8988T (cell line): ENCODE data around the gene ID3.

Source experiments
- DNase-seq: peaks from one replicate; pipeline ENCODE4 v3.0.0; 2011

Gene ID3

GRCh38 chr1:23564529-23565122 is 5.3 kb upstream of the ID3 start:
- no peak for DNase-seq

DNA sequence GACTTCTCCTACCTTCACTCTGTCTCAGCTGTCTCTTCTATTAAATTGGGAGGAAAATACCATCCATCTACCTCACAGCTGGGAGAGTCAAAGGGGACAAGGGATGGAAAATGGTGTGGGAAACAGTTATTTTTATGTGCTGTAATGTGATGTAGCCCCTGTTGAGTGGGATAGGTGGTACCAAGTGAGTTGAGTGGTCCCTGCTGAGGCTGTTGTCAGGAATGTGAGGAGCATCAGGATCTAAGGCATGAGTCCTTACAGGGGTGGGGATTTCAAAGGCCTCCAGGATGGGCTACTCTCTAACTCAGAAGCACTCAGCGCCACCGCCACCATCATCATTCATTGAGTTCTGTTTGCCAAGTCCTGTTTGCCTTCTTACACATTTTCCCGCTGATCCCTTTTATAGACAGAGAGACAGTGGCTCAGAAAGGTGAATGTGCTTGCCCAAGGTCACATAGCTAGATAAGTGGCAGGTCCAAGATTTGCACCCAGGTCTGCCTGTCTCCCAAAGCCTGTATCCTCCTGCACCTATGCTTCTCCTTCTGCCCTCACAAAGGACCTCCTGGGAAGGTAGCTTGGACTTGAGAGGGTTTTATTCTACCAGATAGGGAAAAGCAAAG is 4.6 kb upstream of the ID3 start:
- no peak for DNase-seq

GRCh38 chr1:23563003-23563402 is 3.7 kb upstream of the ID3 start:
- no peak for DNase-seq

GRCh38 chr1:23562137-23562876 is 3.0 kb upstream of the ID3 start:
- DNase-seq = peak; percentile 85

DNA sequence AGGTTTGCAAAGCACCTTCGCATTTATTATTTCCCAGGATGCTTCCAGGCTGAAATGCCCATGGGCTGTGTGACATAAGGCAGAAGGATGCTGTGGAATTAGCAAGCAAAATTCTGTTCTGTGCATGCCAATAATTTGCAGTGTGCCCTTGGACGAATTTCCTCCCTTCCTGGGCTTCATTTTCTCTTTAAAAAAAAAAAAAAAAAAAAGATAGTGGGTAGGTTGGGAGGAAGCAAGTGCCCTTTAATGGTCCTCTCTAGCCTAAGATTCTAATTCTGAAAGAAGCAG is 2.5 kb upstream of the ID3 start:
- DNase-seq = no peak

DNA sequence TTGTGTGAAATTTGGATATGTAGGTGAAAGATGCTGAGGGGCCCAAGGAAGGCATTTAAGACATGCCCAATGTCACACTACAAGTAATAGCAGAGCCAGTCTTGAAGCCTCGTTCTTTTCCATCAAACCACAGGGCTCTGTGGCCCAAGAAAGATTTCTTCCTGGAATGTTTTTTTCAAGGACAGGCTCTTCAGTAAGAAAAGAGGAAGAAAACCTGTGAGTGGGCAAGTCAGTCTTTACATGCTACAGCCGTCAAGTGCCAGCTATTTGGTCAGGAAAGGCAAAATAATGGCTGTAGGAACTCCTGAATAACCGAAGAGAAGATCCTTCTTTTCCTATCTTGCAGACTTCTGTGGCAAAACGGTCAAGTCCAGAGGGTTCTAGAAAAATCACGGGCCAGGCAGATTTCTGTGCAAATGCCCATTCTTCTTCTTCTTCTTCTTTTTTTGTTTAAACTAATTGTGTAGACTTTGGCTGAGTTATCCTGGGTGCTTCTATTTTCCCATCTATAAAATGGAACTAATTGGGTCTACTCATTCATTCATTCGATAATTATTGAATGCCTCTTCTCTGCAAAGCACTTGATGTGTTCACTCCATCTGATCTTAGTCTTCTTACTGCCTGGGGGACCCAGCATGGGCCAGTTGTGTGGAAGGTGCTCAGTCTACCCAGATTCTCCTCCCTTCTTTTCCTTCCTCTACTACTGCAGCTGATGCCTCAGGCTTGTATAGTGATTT is 1.9 kb upstream of the ID3 start:
- no peak for DNase-seq

GRCh38 chr1:23559985-23560741 is 862 bp upstream of the ID3 start:
- DNase-seq = no peak

- DNase-seq = no peak
Measured at GRCh38 chr1:23558872-23559135, 497 bp downstream of the ID3 start.

- DNase-seq = no peak
Measured at GRCh38 chr1:23558140-23558871, 995 bp downstream of the ID3 start.

GRCh38 chr1:23557471-23558124 is 1.7 kb downstream of the ID3 start:
- DNase-seq = no peak

DNA sequence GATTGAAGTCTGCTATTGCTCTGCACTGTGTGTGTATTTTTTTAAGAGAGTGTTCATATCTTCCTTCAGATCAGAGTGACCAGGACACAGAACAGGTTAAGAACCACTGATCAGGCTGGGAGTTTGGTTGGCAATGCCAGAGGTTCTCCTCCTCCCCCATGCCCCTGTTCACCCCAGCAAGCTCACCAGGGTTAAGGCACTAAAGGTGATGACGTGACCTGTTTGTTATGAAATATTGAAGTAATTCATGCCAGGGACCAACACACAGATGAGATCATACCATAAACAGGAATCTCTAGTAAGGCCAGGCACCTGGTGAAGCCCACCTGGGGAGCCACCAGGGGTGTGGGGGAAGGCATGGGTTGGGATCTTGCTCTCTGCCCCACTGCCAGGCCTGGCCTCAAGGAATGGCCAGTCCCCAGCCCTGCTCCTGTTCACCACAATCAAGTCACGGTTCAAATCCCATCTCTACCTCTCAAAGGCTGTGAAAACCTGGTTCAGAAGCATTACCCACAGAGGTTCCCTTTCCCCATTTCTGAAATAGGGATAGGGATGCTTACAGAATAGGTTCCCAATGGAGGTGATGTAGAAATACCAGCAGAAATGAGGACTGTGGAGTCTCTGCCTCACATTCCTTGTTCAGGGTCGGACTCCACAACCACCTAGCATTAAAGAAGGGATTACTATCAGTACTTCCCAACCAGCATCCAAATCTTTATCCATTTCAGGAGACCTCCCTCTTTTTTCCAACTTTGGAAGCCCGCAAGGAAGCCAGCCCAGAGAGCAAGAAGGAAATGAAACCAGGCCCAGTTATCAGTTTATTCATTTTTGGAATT is 2.4 kb downstream of the ID3 start:
- DNase-seq = no peak

DNA sequence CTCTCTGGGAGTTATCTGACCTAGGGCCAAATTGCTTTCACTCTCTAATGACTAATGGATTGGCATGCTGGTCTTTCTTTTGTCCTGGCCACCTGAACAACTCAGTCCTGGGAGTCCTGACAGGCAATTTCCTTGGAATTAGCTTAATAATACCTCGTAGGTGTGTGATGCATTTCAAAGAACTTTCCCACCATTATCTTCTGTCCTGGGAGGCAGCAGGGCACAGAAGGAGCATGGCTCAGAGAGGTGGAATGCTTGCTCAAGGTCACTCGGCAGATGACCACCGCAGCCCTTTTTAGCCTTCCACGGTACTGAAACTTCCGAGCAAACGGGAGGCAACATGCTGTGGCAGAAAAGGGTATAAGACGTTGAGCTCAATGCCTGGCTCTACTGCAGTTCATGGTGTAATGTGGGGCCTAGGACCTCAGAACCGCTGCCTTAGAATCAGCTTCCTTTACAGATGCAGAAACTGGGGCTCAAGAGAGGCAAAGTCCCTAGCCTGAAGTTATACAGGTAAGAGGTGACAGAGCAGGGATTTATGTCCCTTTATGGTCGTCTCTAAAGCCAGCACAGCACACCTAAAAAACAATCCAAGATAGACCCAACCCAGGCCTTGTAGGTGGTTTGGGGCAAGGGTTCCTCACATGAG is 3.2 kb downstream of the ID3 start:
- DNase-seq = no peak

- DNase-seq = no peak
Measured at GRCh38 chr1:23555270-23555985, 3.9 kb downstream of the ID3 start.

- peak; percentile 81 for DNase-seq
Measured at GRCh38 chr1:23554481-23555269, 4.6 kb downstream of the ID3 start.

- no peak for DNase-seq
Measured at GRCh38 chr1:23554127-23554480, 5.2 kb downstream of the ID3 start.

DNA sequence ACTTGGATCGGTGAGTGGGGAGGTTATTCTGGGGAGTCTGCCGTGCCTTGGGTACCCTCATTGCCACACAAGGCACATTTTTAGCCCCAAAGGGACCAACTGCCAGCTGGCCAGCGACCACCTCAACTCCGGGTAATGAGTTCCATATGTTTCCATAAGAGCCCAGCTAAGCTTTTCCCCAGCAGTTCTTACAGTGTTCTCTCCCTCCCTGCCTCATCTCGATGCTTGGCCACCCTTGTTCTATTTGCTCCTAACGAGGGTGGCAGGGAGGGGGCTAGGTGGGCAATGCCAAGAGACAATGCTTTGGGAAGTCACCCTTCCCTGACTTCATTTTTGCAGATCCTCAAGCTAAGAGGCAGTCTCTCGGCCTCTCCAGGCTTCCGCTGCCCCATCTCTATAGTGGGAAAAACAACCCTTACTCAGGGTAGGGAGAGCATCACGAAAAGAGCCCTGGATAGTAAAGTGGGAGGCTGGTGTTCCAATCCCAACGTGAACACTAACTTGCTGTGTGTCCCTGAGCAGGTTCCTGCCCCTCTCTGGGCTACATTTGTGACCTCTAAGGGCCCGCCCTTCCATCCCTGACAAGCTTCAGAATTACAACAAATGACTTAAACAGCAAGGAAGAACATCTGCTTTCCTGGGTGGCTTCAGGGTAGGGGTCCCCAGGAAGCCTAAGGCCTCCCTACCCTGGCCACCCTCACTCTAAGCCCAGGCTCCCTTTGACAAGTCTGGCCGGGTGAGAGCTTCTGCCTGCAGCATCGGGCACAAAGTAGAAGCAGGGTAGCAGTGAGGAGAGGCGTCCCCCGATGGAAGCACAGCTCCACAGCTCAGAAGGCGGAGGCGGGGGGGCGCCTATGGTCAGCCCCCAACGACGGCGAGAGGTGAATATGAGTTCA is 5.8 kb downstream of the ID3 start:
- no peak for DNase-seq

- no peak for DNase-seq
Measured at GRCh38 chr1:23551849-23552248, 7.5 kb downstream of the ID3 start.

GRCh38 chr1:23548704-23549143 is 10.6 kb downstream of the ID3 start:
- no peak for DNase-seq
